Measurements from ENCODE around the gene BIK.

BIK gene

DNA sequence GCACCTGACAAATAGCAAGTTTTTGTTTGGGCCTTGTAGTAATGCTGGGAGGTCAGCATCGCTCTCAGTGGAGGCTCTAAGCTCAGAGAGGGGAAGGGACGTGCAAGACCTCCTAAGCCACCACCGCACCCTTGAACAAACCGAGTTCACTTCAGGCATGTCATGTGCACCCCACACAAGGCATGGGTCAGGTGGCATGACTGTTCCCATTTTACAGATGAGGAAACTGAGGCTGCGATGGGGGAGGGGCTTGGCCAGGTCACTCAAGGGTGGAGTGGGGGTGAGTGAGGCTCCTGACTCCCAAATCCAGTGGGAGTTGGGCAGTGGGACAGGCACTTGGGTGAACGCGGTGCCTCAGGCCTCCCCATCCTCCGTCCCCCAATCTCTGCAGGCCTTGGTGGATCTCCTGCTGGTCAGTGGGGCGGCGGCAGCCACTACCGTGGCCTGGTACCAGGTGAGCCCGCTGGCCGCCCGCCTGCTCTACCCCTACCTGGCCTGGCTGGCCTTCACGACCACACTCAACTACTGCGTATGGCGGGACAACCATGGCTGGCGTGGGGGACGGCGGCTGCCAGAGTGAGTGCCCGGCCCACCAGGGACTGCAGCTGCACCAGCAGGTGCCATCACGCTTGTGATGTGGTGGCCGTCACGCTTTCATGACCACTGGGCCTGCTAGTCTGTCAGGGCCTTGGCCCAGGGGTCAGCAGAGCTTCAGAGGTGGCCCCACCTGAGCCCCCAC lies 52.0 kb downstream of the BIK start:
- DNase-seq: no peak

DNA sequence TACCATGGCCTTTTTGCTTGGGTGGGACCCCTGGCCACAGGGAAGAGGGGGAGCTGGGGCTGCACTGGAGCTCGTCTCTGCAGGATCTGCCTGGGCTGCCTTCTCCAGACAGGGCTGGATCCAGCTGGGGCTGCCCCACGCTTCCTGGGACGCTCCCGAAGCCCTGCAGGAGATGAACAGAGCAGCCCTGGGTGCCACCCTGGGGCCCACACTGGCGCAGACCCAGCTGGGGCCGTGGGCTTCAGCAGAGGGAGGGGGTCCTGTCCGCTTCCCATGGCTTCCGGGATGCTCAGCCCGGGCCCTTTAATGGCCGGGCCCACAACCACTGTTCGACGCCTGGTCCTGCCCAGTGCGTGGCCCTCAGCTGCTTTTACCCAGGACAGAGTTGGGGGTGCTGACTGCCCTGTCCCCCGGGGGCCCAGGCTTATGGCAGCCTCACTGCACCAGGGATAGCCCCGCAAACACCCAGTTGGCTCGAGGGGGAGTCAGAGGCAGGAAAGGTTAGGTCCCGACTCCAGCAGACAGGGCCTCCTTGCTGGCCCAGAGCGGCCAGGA lies 52.8 kb downstream of the BIK start:
- no peak for DNase-seq

DNA sequence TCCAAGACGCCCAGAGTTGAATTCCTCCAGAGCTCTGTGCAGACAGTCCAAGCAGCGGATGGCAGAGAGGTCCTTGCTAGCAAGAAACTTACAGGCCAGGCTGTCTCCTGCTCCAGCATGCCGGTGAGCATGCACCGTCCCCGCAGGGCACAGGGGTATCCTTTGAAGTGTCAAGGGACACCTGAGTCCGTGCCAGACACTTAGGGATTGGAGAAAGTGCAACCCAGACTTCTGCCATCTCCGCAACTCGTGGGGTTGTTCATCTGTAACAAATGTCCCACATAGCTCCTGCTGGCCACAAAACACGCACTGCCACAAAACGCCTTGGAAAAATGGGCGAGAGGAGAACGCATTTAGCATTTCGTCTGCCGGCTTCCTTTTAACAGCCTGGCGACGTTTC lies 54.1 kb downstream of the BIK start:
- DNase-seq: no peak

DNA sequence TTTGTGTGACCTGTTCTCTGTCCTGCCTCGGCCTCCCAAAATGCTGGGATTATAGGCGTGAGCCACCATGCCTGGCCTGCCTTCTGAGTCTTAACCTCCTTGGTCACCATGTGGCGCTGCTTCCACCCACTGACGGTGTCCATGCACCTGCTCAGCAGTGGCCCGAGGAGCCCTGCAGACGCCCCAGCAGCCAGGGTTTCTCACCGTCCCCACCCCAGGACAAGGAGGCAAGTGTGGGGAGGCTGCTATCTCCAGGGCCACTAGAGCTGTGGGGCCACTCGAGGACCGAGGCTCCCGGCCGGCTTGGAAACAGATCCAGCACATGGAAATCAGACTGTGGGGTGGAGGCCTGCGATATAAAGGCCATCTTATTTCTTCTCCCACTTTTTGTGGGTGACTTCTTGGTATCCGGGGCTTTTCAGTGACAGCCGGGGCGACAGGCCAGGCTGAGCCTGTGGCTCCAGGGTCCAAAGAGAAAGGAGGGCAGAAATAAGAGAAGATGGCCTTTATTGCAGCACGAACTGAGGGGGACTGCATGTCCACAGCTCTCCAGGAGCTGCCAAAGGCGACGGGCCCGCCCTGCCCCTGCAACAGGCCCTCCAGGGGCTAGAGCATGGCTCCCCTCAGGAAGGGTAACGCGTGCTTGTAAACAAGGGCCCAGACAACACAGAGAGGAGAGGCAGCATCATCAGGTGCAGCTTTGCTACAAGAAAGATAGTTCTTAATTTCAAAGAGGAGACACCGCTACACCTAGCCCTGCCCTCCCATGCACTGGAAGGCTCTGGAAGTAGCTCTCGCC lies 55.8 kb downstream of the BIK start:
- DNase-seq: no peak

DNA sequence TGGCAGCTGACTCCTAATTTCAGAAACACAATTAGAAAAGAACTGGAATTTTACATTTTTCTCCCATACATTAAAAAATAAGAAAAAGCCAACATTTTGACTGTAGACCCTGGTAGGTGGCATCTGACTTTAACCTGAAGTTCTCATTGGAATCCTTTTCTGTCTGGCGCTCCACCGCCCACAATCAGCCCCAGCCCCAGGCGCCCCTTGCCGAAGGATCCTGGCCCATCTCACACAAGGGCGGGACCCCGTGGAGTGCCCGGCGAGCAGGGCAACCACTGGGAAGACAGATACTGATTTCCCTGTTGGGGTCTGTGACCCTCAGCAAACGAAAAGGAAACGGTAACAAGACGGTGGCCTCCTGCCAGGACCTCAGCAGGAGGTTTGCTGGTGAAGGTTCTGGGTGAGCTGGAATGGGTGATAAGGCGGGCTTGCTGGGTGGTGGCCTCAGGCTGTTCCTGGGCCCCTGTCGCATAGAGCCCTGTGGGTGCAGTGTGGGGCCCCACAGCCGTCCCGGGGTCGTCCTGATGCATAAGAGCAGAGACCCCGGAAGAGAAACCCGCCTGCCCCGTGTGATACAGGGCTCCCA lies 56.5 kb downstream of the BIK start:
- DNase-seq: no peak

DNA sequence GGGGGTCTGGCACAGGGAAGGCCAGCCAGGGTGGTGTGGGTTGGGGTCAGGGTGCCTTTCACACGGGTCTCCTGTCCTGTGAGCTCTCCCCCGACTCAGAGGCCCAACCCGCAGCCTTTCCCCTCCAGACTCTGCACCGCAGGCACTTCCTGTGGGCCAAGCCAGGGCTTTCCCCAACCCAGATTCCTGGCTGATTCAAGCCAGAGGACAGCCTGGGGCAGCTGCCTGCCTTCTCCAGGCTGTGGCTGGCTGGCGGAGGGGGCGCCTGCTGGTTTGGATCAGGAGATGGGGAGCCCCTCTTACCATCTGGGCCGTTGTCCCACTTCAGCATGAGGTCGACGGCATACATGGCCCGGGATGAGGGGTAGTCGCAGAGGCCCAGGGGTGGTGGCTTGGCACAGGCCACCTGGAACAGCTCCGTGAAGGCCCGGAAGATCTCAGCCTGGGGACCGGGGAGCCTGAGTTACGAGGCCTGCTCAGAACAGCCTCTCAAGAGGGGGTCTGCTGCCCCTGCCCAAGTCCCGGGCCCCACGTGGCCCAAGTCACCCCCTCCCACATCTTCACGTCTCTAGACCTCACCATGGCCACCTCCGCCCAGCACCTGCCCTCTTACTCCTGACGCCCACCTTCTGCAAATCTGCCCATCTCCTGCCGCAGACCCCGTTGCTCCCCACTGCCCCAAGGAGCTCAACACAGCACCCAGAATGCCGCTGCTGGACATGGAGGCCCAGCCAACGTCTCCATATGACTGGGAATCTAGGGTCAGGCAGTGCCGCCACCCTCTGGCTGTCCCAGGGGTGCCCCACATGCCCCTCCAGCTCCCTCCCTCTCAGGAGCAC lies 58.1 kb downstream of the BIK start:
- DNase-seq: peak; percentile 74

DNA sequence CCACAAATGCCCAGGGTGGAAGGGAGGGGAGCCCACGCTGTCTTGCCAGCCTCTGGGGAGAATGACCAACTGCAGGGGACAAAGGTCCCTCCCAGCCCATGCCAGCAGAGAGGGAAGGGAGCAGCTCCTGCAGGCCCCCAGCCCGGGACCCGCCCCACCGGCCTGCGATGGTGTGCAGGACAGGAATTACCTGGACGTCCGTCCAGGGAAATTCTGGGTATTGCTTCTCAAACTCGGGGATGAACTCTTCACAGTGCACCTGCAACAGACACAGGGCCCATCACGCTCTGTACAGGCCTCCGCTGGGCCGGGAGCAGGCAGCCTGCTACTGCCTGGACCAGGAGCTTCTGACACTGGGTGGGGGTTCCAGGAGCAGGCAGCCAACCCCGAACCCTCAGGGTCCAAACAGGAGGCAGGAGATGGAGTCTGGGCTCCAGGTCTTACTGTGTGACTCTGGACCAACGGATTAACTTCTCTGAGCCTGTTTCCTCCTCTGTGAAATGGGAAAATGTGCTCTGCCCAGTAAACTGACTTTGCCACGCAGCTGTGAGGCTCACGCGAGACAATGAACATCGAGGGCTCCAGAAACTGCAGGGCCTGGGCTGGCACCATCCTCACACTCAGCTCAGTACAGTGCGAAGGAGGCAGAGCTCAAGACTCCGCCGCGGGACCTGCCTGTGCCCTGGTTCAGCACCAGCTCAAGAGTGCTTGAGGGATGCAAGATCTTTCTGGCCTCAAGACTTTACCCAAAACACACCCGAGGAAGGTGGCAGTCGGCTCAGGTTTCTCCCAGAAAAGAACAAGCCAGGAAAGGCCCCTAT lies 59.0 kb downstream of the BIK start:
- DNase-seq: no peak

DNA sequence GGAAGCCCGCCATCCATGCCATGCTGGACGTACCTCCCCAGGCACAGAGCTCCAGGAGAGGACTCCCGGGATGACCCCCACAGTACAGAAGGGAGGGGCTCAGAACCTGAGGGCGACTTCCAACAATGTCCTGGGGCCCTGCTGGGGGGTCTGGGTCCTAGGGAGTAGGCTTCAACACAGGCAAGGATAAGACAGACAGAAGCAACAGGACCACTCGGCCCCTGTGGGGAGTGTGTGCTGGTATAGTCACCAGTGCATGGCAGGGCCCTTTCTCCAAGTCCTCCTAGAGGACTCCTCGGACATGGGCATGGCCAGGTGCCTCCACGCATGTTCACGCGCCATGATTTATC lies 59.6 kb downstream of the BIK start:
- no peak for DNase-seq

DNA sequence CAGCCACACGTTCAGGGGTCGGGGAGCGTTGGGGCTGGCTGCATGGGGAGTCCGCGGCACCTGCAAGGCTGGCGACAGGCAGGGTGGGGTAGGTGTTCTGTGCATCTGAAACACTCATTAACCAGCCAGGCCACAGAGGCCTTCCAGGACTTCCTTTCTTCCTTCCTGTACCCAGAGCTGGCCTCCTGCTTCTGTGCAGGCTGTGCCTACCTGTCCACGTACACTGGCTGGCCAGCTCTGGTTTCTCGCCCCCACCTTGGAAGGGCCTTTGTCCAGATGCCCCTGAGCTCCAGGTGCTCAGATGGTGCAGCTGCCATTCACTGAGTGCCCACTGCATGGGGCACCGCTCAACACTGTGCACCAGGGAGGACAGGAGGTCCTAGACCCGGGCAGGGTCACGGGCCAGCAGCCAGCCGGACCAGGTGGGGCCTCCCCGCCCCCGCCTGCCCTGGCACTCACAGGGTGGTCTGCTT lies 60.5 kb downstream of the BIK start:
- no peak for DNase-seq

DNA sequence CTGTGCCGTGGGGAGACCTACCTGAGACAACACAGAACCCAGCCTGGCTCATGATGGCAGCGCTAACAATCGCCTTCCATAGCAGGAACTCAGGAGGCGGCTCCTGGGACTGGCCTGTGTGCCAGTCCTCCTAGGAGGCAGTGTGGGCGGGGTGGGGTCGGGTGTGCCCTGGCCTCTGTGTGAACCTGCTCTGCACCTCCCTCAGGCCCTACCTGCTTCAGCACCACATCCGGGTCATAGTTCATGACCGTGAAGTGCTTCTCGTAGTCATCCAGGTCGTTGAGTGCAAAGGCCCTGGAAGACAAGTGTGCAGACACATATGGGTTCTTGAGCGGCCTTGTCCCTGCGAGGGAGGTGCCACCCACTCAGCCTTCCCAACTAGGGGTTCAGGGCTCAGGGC lies 61.1 kb downstream of the BIK start:
- no peak for DNase-seq

DNA sequence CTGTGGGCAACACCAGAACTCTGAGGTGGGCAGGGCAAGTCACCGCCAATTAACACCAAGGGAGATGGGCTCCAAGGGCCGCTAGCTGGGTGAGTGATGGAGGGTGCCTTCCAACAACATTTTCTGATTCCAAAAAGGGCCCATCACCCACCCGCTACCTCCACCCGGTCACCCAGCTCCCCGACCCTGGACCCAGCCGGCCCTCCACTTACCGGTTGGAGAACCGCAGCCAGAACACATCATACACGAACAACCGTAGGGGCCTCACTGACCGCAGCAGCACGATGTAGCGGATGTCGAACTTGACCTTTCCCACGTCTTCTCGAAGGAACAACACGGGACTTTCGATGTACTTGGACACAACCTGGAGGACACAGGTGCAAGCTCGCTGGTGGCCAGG lies 61.6 kb downstream of the BIK start:
- no peak for DNase-seq

DNA sequence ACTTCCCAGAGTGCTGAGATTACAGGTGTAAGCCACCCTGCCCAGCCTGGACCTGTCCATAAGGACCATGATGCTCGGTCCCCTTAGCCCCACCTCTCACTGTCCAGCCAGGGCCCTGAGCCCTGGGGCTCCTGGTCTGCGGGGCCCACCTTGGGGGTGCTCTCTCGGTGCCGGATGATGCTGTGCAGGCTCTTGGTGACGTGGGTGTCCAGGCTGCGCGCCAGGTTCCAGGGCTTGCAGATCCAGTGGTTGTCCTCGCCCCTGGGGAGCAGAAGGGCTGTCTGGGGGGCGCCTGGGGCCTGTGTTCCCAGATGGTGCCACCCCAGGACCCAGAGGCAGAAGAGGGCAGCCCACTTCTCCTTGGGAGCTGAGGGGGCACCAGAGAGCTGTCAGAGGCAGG lies 63.0 kb downstream of the BIK start:
- no peak for DNase-seq

DNA sequence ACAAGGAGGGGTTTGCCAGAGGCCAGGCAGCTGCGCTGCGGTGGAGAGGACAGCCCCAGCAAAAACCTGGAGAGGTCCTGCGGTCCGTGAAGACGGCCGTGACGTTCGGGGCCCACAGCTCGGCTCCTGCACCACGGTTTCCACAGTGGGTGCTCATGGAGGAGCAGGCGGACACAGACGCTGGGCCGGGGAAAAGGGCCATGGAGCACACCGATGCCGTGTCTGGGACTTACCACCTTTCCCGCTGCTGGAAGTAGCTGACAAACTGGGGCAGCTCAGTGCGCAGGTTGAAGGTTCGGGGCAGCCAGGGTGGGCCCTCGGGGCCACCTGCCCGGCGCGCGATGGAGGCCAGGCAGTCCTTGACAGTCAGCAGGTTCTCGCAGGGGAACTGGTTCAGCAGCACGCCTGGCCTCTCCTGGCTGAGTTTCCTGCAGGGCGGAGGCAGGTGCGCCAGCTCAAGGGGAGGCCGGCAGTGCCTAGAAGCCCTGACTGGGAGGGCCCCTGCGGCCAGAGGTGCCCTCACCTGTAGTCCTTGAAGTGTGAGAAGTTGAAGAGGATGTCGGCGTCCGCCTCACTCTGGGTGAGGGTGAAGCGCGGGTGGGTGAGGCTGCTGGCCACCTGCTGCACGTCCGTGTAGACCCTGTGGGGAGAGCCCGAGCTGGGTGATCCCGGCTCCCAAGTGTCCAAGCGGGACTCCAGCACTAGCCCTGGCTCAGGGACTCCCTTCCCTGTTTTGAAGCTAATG lies 63.6 kb downstream of the BIK start:
- DNase-seq: no peak

DNA sequence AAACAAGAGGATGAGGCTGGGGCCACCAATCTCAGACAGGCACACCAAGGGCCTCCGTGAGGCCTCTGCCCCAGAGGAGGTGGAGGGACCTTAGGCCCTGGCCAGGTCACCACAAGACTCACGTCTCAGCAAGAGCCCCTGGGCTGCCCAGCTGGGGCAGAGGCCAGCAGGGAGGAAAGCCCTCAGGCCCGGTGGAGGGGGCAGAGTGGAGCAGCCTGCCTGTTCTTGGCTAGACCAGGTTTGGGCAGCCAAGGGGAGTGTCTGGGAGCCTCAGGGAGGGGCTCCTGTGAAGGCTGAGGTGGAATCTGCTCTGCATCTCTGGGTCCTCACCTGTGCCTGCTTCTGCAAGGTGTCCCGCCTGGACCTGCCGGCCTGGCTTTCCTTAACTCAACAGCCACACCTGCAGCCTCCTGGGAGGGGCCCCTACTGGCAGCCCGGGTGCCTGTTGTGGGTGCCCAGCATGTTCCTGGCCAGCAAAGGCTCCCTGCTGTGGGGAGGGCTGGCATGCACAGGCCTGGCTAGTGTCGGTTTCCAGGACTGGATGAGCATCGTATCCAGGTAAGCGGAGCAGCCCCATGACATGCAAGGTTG lies 64.5 kb downstream of the BIK start:
- DNase-seq: no peak

DNA sequence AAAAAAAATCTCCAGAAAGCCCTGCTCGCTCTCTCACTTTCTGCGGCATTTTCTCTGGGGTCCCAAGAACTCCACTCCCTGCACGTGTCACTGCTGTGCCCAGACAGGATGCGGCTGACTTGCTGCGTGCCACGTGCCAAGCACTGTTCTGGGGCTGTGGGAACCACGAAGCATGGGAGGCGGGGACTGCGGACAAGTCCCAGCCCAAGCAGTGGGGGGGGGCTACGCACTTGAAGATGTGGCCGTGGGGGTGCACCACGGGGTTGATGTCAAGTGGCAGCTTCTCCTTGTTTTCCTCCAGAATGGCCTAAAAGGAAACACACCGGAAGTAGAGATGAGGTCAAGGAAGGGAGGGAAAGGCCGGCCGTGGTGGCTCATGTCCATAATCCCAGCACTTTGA lies 65.5 kb downstream of the BIK start:
- no peak for DNase-seq

DNA sequence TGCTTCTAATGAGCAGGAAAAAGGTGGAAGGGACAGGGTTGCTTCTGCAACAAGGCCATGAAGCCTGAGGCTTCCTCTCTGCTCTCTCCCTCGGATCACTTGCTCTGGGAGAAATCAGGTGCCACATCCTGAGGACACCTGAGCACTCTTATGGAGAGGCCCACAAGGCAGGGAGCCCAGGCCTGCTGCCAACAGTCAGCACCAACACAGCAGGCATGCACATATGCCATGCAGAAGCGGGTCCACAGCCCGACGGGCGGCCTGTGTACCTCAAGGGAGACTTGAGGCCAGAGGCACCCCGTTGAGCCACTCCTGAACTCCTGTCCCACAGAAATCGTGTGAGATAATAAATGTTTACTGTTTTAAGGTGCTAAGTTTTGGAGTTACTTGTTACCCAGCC lies 66.9 kb downstream of the BIK start:
- no peak for DNase-seq

All from fibroblast of skin of scalp (primary cell).